Measurements from ENCODE around the gene BLTP3A.

- TF ChIP-seq EZH2 (IDR thresholded peaks at IDR 0.05; ENCODE audit: borderline replicate concordance, low read length) = no peak
- no peak for TF ChIP-seq CTCF (conservative IDR thresholded peaks at IDR 0.05 in 1 of 2, IDR thresholded peaks at IDR 0.05 in 1 of 2; ENCODE audit: extremely low read depth in 1 of 2, insufficient read depth in 1 of 2, low read depth in 1 of 2, low read length in 2 of 2)
Observed at GRCh38 chr6:34799547-34799946, 7.7 kb downstream of the BLTP3A start.
